GM23338 (cell line): Measurements from ENCODE around the gene TMEM131L. TPM values are rescaled to one million over a fixed set of nuclear protein-coding genes. Genes with fewer than 3 reads are reported as not detected.
A peak's percentile ranks its signal among the peaks of the same experiment; 100 is the strongest.

ENCODE experiments used
- ATAC-seq: fragments of 200-7000 bp; cut with Tn5 transposase; 3 replicates; pipeline ENCODE4 v1.9.1; 2020
- DNase-seq: peaks from one replicate; pipeline ENCODE4 v3.0.0-alpha.2; 2015; ENCODE audit warnings: low spot score
- H2AFZ ChIP-seq: fragments of 200-600 bp; sonication (generic); 2 replicates; pipeline ENCODE4 v1.8.0; 2016; ENCODE audit warnings: antibody characterized with exemption, mild to moderate bottlenecking, moderate library complexity
- H3F3A ChIP-seq: fragments of 200-600 bp; sonication (generic); replicated peaks from 2 replicates; pipeline ENCODE4 v1.8.0; 2017; ENCODE audit warnings: antibody characterized with exemption, mixed run types, low read depth
- H3K27ac ChIP-seq: fragments of 200-600 bp; sonication (generic); 2 replicates; pipeline ENCODE4 v1.6.1; 2016; ENCODE audit warnings: low read depth
- H3K27me3 ChIP-seq: fragments of 200-600 bp; sonication (generic); 2 replicates; pipeline ENCODE4 v1.8.0; 2016; ENCODE audit warnings: mild to moderate bottlenecking, mixed run types, moderate library complexity; ENCODE audit not compliant: insufficient read depth
- H3K36me3 ChIP-seq: fragments of 200-600 bp; sonication (generic); 2 replicates; pipeline ENCODE4 v1.8.0; 2016; ENCODE audit warnings: mild to moderate bottlenecking; ENCODE audit not compliant: insufficient read depth
- H3K4me1 ChIP-seq: fragments of 200-600 bp; sonication (generic); 2 replicates; pipeline ENCODE4 v1.8.0; 2016; ENCODE audit warnings: mild to moderate bottlenecking, moderate library complexity; ENCODE audit not compliant: insufficient read depth
- H3K4me2 ChIP-seq: fragments of 200-600 bp; sonication (generic); 2 replicates; pipeline ENCODE4 v1.7.1; 2017; ENCODE audit warnings: mixed run types
- H3K4me3 ChIP-seq: fragments of 200-600 bp; sonication (generic); 2 replicates; pipeline ENCODE4 v1.6.1; 2016; ENCODE audit warnings: mixed run types
- H3K79me2 ChIP-seq: fragments of 200-600 bp; sonication (generic); replicated peaks from 2 replicates; pipeline ENCODE4 v1.8.0; 2017; ENCODE audit warnings: mild to moderate bottlenecking; ENCODE audit not compliant: insufficient read depth
- H3K9me2 ChIP-seq: fragments of 200-600 bp; sonication (generic); 2 replicates; pipeline ENCODE4 v1.8.0; 2017; ENCODE audit not compliant: insufficient read depth
- H4K20me1 ChIP-seq: fragments of 200-600 bp; sonication (generic); replicated peaks from 2 replicates; pipeline ENCODE4 v1.8.0; 2017; ENCODE audit warnings: mild to moderate bottlenecking; ENCODE audit not compliant: insufficient read depth
- H3K27ac Mint-ChIP-seq: 2 replicates; pipeline ENCODE4 v1.8.0; 2020; ENCODE audit warnings: inconsistent platforms, mild to moderate bottlenecking, moderate library complexity, mixed read lengths
- H3K27me3 Mint-ChIP-seq: 3 replicates; pipeline ENCODE4 v1.8.0; 2022; ENCODE audit warnings: low read depth, mild to moderate bottlenecking, moderate library complexity, mixed read lengths, inconsistent platforms; ENCODE audit not compliant: insufficient read depth, poor library complexity
- H3K36me3 Mint-ChIP-seq: 3 replicates; pipeline ENCODE4 v1.8.0; 2021; ENCODE audit warnings: low read depth, mild to moderate bottlenecking, inconsistent platforms, moderate library complexity, mixed read lengths
- H3K4me1 Mint-ChIP-seq: 3 replicates; pipeline ENCODE4 v1.8.0; 2020; ENCODE audit warnings: mild to moderate bottlenecking, inconsistent platforms, mixed read lengths
- H3K4me3 Mint-ChIP-seq: 3 replicates; pipeline ENCODE4 v1.8.0; 2021; ENCODE audit warnings: moderate library complexity, mild to moderate bottlenecking, inconsistent platforms, mixed read lengths
- H3K9me3 Mint-ChIP-seq: 3 replicates; pipeline ENCODE4 v1.8.0; 2020; ENCODE audit warnings: moderate library complexity, mild to moderate bottlenecking, inconsistent platforms, mixed read lengths
- CREB1 ChIP-seq: fragments of 250-450 bp; sonication (Bioruptor Pico); IDR thresholded peaks from 2 replicates; pipeline ENCODE4 v1.5.0; 2020; ENCODE audit warnings: low read depth, mild to moderate bottlenecking, moderate library complexity
- EZH2 ChIP-seq: fragments of 200-600 bp; sonication (generic); IDR thresholded peaks from one replicate; pipeline ENCODE4 v1.8.0; 2017; ENCODE audit warnings: antibody characterized with exemption, mild to moderate bottlenecking, low read depth; ENCODE audit not compliant: unreplicated experiment
- EZH2phosphoT487 ChIP-seq: fragments of 200-600 bp; sonication (generic); IDR thresholded peaks from one replicate; pipeline ENCODE4 v1.8.1; 2018; ENCODE audit warnings: antibody characterized with exemption; ENCODE audit not compliant: unreplicated experiment
- JUNB ChIP-seq: IDR thresholded peaks from one replicate; pipeline ENCODE4 v1.6.1; 2016; ENCODE audit warnings: antibody characterized with exemption; ENCODE audit not compliant: unreplicated experiment
- NANOG ChIP-seq: IDR thresholded peaks from 2 replicates; pipeline ENCODE4 v1.6.1; 2016; ENCODE audit warnings: antibody characterized with exemption, borderline replicate concordance
- POLR2AphosphoS5 ChIP-seq: IDR thresholded peaks from 2 replicates; pipeline ENCODE4 v1.6.1; 2016; ENCODE audit warnings: antibody characterized with exemption, low read depth
- STAT1 ChIP-seq: IDR thresholded peaks from one replicate; pipeline ENCODE4 v1.6.1; 2016; ENCODE audit warnings: antibody characterized with exemption; ENCODE audit not compliant: unreplicated experiment
- ZNF114 ChIP-seq: fragments of 250-450 bp; sonication (Bioruptor Pico); IDR thresholded peaks from 2 replicates; pipeline ENCODE4 v1.5.0; 2020; ENCODE audit warnings: mild to moderate bottlenecking, moderate library complexity
- ZNF331 ChIP-seq: fragments of 250-450 bp; sonication (Bioruptor Pico); IDR thresholded peaks from 2 replicates; pipeline ENCODE4 v1.5.0; 2020; ENCODE audit warnings: low read depth, mild to moderate bottlenecking, moderate library complexity
- polyA plus RNA-seq: library from polyadenylated mRNA; unstranded; fragments of >200 nt; fragmentation: Nextera tagmentation; extraction: Ambion mirVana; gene quantifications from 2 replicates; pipeline ENCODE4 v1.2.1, GENCODE V29; 2016
- total RNA-seq: library from RNA; depleted of rRNA; stranded (reverse); fragments of >200 nt; shearing (Covaris generic); gene quantifications from 2 replicates; pipeline ENCODE4 v1.2.3, GENCODE V29; 2014
- TF ChIP-seq, protein P1 (sequence below), 2 experiments: fragments of 200-600 bp in 1 of 2; sonication (generic) in 1 of 2; conservative IDR thresholded peaks; 2 replicates each; pipeline versions ENCODE4 v1.5.1 to v1.6.1; 2016 to 2017; ENCODE audit warnings: antibody characterized with exemption in 2 of 2, low read depth in 2 of 2, mild to moderate bottlenecking in 2 of 2, moderate library complexity in 1 of 2
- TF ChIP-seq, protein P2 (sequence below): IDR thresholded peaks from 2 replicates; pipeline ENCODE4 v1.6.1; 2016; ENCODE audit warnings: antibody characterized with exemption
- TF ChIP-seq, protein P3 (sequence below): IDR thresholded peaks from one replicate; pipeline ENCODE4 v1.6.1; 2018; ENCODE audit warnings: antibody characterized with exemption; ENCODE audit not compliant: unreplicated experiment
- TF ChIP-seq, protein P4 (sequence below): fragments of 250-450 bp; sonication (Bioruptor Pico); IDR thresholded peaks from 2 replicates; pipeline ENCODE4 v1.5.0; 2020; ENCODE audit warnings: mild to moderate bottlenecking, moderate library complexity

TMEM131L gene
- total and polyA plus RNA-seq, 2 experiments from 2014 or later, result 11.1 to 32.2 TPM

DNA sequence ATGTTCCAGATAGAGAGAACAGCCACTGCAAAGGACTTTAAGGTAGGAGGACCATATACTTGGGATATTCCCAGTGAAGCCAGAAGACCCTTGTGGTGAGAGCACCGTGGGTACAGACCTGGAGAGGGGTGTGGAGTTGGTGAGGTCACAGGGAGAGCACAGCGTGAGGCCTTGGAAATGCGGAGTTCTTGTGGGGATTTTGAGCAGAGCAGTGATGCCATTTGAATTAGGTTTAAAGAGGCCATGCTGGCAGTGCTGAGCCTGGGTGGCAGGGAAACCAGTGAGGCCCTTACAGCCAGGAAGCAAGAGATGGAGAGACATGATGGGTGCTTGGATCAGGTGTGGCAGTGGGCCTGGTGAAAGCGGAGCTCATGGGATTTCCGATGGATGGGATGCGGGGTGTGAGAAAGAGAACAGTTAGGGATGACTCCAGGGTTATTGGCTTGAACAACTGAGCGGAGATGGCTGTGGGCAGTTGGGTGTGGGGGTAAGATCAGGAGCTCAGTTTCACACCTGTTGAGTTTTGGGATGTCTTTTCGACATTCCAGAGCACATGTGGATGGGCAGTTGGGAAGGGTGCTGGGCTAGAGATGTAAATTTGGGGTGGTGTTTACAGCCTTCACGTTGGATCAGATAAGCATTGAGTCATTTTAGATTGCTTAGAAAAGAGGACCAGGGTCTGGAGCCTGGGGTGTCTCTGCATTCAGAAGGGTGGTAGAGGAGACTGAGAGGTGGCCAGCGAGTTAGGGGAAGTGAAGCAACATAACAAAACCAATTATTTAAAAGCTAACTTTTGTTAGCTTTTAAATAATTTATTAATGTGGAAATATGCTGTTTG is 68.9 kb downstream of the TMEM131L start:
- peaks cover 8% of the 10 kb centered on the region for H3K27me3 Mint-ChIP-seq
- no peaks in the 10 kb centered on the region for H3K27me3 ChIP-seq
- H3K4me1 Mint-ChIP-seq, result peaks cover 59% of the 10 kb centered on the region
- no peaks in the 10 kb centered on the region for H3K9me3 Mint-ChIP-seq
- H4K20me1 ChIP-seq, result peaks cover 3% of the 10 kb centered on the region; the same call in 1 of the 2 replicates
- H3K9me2 ChIP-seq, result peaks cover 5% of the 10 kb centered on the region; the same call in 1 of the 2 replicates
- H3K4me1 ChIP-seq, result peaks cover 63% of the 10 kb centered on the region
- H3K36me3 ChIP-seq, result no peaks in the 10 kb centered on the region
- H3K27ac ChIP-seq, result peak overlapping the region; percentile 84; the same call in 1 of the 2 replicates
- ATAC-seq (peak; percentile 51), DNase-seq (no peak)
- peak overlapping the region; percentile 27; the same call in 1 of the 2 replicates for H3K27ac Mint-ChIP-seq
- H3K36me3 Mint-ChIP-seq, result peaks cover 5% of the 10 kb centered on the region; the same call in 1 of the 3 replicates
- 0 out of 2 replicates have a peak, but pooled peaks cover 4% of the 10 kb centered on the region for H3F3A ChIP-seq
- no peak overlapping the region for H3K4me3 ChIP-seq
- H3K4me3 Mint-ChIP-seq, result peak overlapping the region; percentile 0; the same call in 1 of the 3 replicates
- peak overlapping the region; percentile 18 for H3K4me2 ChIP-seq
- TF ChIP-seq POLR2AphosphoS5 (no peak), ZNF114 (CRISPR knock-in tag) (no peak), STAT1 (no peak), EZH2 (no peak), JUNB (no peak), CREB1 (CRISPR knock-in tag) (no peak), ZNF331 (CRISPR knock-in tag) (no peak), NANOG (no peak), EZH2phosphoT487 (no peak)
- TF ChIP-seq, protein P1, sequence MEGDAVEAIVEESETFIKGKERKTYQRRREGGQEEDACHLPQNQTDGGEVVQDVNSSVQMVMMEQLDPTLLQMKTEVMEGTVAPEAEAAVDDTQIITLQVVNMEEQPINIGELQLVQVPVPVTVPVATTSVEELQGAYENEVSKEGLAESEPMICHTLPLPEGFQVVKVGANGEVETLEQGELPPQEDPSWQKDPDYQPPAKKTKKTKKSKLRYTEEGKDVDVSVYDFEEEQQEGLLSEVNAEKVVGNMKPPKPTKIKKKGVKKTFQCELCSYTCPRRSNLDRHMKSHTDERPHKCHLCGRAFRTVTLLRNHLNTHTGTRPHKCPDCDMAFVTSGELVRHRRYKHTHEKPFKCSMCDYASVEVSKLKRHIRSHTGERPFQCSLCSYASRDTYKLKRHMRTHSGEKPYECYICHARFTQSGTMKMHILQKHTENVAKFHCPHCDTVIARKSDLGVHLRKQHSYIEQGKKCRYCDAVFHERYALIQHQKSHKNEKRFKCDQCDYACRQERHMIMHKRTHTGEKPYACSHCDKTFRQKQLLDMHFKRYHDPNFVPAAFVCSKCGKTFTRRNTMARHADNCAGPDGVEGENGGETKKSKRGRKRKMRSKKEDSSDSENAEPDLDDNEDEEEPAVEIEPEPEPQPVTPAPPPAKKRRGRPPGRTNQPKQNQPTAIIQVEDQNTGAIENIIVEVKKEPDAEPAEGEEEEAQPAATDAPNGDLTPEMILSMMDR (conservative IDR thresholded peaks at IDR 0.05; ENCODE audit: low read depth in 2 of 2), result no peak
- TF ChIP-seq, protein P2, sequence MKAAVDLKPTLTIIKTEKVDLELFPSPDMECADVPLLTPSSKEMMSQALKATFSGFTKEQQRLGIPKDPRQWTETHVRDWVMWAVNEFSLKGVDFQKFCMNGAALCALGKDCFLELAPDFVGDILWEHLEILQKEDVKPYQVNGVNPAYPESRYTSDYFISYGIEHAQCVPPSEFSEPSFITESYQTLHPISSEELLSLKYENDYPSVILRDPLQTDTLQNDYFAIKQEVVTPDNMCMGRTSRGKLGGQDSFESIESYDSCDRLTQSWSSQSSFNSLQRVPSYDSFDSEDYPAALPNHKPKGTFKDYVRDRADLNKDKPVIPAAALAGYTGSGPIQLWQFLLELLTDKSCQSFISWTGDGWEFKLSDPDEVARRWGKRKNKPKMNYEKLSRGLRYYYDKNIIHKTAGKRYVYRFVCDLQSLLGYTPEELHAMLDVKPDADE, result no peak
- TF ChIP-seq, protein P3, sequence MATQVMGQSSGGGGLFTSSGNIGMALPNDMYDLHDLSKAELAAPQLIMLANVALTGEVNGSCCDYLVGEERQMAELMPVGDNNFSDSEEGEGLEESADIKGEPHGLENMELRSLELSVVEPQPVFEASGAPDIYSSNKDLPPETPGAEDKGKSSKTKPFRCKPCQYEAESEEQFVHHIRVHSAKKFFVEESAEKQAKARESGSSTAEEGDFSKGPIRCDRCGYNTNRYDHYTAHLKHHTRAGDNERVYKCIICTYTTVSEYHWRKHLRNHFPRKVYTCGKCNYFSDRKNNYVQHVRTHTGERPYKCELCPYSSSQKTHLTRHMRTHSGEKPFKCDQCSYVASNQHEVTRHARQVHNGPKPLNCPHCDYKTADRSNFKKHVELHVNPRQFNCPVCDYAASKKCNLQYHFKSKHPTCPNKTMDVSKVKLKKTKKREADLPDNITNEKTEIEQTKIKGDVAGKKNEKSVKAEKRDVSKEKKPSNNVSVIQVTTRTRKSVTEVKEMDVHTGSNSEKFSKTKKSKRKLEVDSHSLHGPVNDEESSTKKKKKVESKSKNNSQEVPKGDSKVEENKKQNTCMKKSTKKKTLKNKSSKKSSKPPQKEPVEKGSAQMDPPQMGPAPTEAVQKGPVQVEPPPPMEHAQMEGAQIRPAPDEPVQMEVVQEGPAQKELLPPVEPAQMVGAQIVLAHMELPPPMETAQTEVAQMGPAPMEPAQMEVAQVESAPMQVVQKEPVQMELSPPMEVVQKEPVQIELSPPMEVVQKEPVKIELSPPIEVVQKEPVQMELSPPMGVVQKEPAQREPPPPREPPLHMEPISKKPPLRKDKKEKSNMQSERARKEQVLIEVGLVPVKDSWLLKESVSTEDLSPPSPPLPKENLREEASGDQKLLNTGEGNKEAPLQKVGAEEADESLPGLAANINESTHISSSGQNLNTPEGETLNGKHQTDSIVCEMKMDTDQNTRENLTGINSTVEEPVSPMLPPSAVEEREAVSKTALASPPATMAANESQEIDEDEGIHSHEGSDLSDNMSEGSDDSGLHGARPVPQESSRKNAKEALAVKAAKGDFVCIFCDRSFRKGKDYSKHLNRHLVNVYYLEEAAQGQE, result no peak
- TF ChIP-seq, protein P4, sequence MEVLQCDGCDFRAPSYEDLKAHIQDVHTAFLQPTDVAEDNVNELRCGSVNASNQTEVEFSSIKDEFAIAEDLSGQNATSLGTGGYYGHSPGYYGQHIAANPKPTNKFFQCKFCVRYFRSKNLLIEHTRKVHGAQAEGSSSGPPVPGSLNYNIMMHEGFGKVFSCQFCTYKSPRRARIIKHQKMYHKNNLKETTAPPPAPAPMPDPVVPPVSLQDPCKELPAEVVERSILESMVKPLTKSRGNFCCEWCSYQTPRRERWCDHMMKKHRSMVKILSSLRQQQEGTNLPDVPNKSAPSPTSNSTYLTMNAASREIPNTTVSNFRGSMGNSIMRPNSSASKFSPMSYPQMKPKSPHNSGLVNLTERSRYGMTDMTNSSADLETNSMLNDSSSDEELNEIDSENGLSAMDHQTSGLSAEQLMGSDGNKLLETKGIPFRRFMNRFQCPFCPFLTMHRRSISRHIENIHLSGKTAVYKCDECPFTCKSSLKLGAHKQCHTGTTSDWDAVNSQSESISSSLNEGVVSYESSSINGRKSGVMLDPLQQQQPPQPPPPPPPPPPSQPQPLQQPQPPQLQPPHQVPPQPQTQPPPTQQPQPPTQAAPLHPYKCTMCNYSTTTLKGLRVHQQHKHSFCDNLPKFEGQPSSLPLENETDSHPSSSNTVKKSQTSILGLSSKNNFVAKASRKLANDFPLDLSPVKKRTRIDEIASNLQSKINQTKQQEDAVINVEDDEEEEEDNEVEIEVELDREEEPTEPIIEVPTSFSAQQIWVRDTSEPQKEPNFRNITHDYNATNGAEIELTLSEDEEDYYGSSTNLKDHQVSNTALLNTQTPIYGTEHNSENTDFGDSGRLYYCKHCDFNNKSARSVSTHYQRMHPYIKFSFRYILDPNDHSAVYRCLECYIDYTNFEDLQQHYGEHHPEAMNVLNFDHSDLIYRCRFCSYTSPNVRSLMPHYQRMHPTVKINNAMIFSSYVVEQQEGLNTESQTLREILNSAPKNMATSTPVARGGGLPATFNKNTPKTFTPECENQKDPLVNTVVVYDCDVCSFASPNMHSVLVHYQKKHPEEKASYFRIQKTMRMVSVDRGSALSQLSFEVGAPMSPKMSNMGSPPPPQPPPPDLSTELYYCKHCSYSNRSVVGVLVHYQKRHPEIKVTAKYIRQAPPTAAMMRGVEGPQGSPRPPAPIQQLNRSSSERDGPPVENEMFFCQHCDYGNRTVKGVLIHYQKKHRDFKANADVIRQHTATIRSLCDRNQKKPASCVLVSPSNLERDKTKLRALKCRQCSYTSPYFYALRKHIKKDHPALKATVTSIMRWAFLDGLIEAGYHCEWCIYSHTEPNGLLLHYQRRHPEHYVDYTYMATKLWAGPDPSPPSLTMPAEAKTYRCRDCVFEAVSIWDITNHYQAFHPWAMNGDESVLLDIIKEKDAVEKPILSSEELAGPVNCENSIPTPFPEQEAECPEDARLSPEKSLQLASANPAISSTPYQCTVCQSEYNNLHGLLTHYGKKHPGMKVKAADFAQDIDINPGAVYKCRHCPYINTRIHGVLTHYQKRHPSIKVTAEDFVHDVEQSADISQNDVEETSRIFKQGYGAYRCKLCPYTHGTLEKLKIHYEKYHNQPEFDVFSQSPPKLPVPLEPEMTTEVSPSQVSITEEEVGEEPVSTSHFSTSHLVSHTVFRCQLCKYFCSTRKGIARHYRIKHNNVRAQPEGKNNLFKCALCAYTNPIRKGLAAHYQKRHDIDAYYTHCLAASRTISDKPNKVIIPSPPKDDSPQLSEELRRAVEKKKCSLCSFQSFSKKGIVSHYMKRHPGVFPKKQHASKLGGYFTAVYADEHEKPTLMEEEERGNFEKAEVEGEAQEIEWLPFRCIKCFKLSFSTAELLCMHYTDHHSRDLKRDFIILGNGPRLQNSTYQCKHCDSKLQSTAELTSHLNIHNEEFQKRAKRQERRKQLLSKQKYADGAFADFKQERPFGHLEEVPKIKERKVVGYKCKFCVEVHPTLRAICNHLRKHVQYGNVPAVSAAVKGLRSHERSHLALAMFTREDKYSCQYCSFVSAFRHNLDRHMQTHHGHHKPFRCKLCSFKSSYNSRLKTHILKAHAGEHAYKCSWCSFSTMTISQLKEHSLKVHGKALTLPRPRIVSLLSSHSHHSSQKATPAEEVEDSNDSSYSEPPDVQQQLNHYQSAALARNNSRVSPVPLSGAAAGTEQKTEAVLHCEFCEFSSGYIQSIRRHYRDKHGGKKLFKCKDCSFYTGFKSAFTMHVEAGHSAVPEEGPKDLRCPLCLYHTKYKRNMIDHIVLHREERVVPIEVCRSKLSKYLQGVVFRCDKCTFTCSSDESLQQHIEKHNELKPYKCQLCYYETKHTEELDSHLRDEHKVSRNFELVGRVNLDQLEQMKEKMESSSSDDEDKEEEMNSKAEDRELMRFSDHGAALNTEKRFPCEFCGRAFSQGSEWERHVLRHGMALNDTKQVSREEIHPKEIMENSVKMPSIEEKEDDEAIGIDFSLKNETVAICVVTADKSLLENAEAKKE (CRISPR knock-in tag), result no peak
- peaks cover 60% of the 10 kb centered on the region for H3K79me2 ChIP-seq
- no peak overlapping the region for H2AFZ ChIP-seq
